ENCODE results near the gene IL17RB.

GRCh38 chr3:53816425-53816824 is 29.9 kb upstream of the IL17RB start:
- TF ChIP-seq CTCF (IDR thresholded peaks at IDR 0.05; ENCODE audit: insufficient read depth, low read length, poor library complexity, severe bottlenecking) (no peak), EZH2phosphoT487 (conservative IDR thresholded peaks at IDR 0.05; ENCODE audit: low read length) (no peak)
